Measurements from ENCODE around the gene ACTR2.

ACTR2 gene

GRCh38 chr2:65292106-65292400 is 64.4 kb downstream of the ACTR2 start:
- Histone ChIP-seq H3K27me3 (ENCODE audit: control insufficient read depth in 3 of 3, insufficient read depth in 3 of 3, low read depth in 1 of 3, low read length in 3 of 3) (no peaks in the 10 kb centered on the region), H4K91ac (ENCODE audit: low read depth, low read length, poor library complexity) (no peak overlapping the region), H3K4me3 (ENCODE audit: low read length in 2 of 2) (no peak overlapping the region), H3K27ac (replicated peaks; ENCODE audit: low read length) (no peak overlapping the region), H3K4ac (ENCODE audit: low read length) (no peak overlapping the region), H3K36me3 (replicated peaks in 1 of 2; ENCODE audit: control insufficient read depth in 2 of 2, insufficient read depth in 2 of 2, low read length in 2 of 2) (no peaks in the 10 kb centered on the region), H2BK12ac (ENCODE audit: low read length) (no peak overlapping the region), H2BK120ac (ENCODE audit: low read depth, low read length) (no peak overlapping the region), H3K18ac (ENCODE audit: low read length) (no peak overlapping the region), H2BK5ac (ENCODE audit: low read length) (no peak overlapping the region), H3K4me2 (ENCODE audit: insufficient read depth, low read length, poor library complexity, severe bottlenecking) (no peak overlapping the region), H3K9me3 (replicated peaks in 1 of 2; ENCODE audit: control insufficient read depth in 2 of 2, insufficient read depth in 1 of 2, low read depth in 1 of 2, low read length in 2 of 2) (no peaks in the 10 kb centered on the region), H3K14ac (ENCODE audit: low read length) (no peak overlapping the region), H2BK15ac (ENCODE audit: low read length) (no peak overlapping the region), H3K23ac (ENCODE audit: low read depth, low read length, poor library complexity) (peak overlapping the region; percentile 70), H2AK5ac (ENCODE audit: low read depth, low read length) (peak overlapping the region; percentile 83), H3K79me1 (ENCODE audit: low read depth, low read length) (no peaks in the 10 kb centered on the region), H3K9ac (ENCODE audit: low read depth, low read length, poor library complexity) (no peak overlapping the region), H4K8ac (ENCODE audit: low read depth, low read length) (no peak overlapping the region), H2AFZ (ENCODE audit: low read length) (no peak overlapping the region), H3K4me1 (ENCODE audit: control insufficient read depth in 2 of 2, insufficient read depth in 1 of 2, low read depth in 1 of 2, low read length in 2 of 2) (peaks cover 15 to 25% of the 10 kb centered on the region in 2 donors)
- no peak for DNase-seq (ENCODE audit: low spot score)
- no CpG with 5 or more reads among the region's 3 CpGs for WGBS, 2 donors (ENCODE audit: extremely low coverage in 2 of 2, insufficient read length in 2 of 2, insufficient replicate concordance in 1 of 2)

- peaks cover 15 to 25% of the 10 kb centered on the region in 2 donors for H3K4me1 ChIP-seq (ENCODE audit: control insufficient read depth in 2 of 2, insufficient read depth in 1 of 2, low read depth in 1 of 2, low read length in 2 of 2)
- H4K8ac ChIP-seq (ENCODE audit: low read depth, low read length): no peak overlapping the region
- H3K18ac ChIP-seq (ENCODE audit: low read length): peak overlapping the region; percentile 63
- H3K27ac ChIP-seq (replicated peaks; ENCODE audit: low read length): no peak overlapping the region
- H2BK12ac ChIP-seq (ENCODE audit: low read length): peak overlapping the region; percentile 68
- H3K36me3 ChIP-seq (replicated peaks in 1 of 2; ENCODE audit: control insufficient read depth in 2 of 2, insufficient read depth in 2 of 2, low read length in 2 of 2): no peaks in the 10 kb centered on the region
- no peak overlapping the region for H2BK5ac ChIP-seq (ENCODE audit: low read length)
- no peak overlapping the region for H3K4me2 ChIP-seq (ENCODE audit: insufficient read depth, low read length, poor library complexity, severe bottlenecking)
- H3K79me1 ChIP-seq (ENCODE audit: low read depth, low read length): no peaks in the 10 kb centered on the region
- peak overlapping the region; percentile 70 for H3K23ac ChIP-seq (ENCODE audit: low read depth, low read length, poor library complexity)
- H2AFZ ChIP-seq (ENCODE audit: low read length): no peak overlapping the region
- H3K14ac ChIP-seq (ENCODE audit: low read length): no peak overlapping the region
- no peaks in the 10 kb centered on the region for H3K9me3 ChIP-seq (replicated peaks in 1 of 2; ENCODE audit: control insufficient read depth in 2 of 2, insufficient read depth in 1 of 2, low read depth in 1 of 2, low read length in 2 of 2)
- H2BK15ac ChIP-seq (ENCODE audit: low read length): no peak overlapping the region
- H2AK5ac ChIP-seq (ENCODE audit: low read depth, low read length): peak overlapping the region; percentile 83
- DNase-seq (ENCODE audit: low spot score): no peak
- H3K27me3 ChIP-seq (ENCODE audit: control insufficient read depth in 3 of 3, insufficient read depth in 3 of 3, low read depth in 1 of 3, low read length in 3 of 3): no peaks in the 10 kb centered on the region
- no peak overlapping the region for H3K9ac ChIP-seq (ENCODE audit: low read depth, low read length, poor library complexity)
- no peak overlapping the region for H3K4me3 ChIP-seq (ENCODE audit: low read length in 2 of 2)
- H4K91ac ChIP-seq (ENCODE audit: low read depth, low read length, poor library complexity): no peak overlapping the region
- no peak overlapping the region for H3K4ac ChIP-seq (ENCODE audit: low read length)
- no CpG with 5 or more reads among the region's 21 CpGs for WGBS, 2 donors (ENCODE audit: extremely low coverage in 2 of 2, insufficient read length in 2 of 2, insufficient replicate concordance in 1 of 2)
- H2BK120ac ChIP-seq (ENCODE audit: low read depth, low read length): no peak overlapping the region
These were observed 64.9 kb downstream of the ACTR2 start for GRCh38 chr2:65292461-65293011.

- Histone ChIP-seq H3K23ac (ENCODE audit: low read depth, low read length, poor library complexity) (no peak overlapping the region), H2BK15ac (ENCODE audit: low read length) (peak overlapping the region; percentile 3), H4K8ac (ENCODE audit: low read depth, low read length) (no peak overlapping the region), H3K9ac (ENCODE audit: low read depth, low read length, poor library complexity) (no peak overlapping the region), H2AK5ac (ENCODE audit: low read depth, low read length) (no peak overlapping the region), H3K36me3 (replicated peaks in 1 of 2; ENCODE audit: control insufficient read depth in 2 of 2, insufficient read depth in 2 of 2, low read length in 2 of 2) (no peaks in the 10 kb centered on the region), H3K9me3 (replicated peaks in 1 of 2; ENCODE audit: control insufficient read depth in 2 of 2, insufficient read depth in 1 of 2, low read depth in 1 of 2, low read length in 2 of 2) (no peaks in the 10 kb centered on the region), H2BK120ac (ENCODE audit: low read depth, low read length) (no peak overlapping the region), H2BK5ac (ENCODE audit: low read length) (no peak overlapping the region), H3K79me1 (ENCODE audit: low read depth, low read length) (no peaks in the 10 kb centered on the region), H3K18ac (ENCODE audit: low read length) (peak overlapping the region; percentile 5), H3K4ac (ENCODE audit: low read length) (no peak overlapping the region), H3K27ac (replicated peaks; ENCODE audit: low read length) (no peak overlapping the region), H2AFZ (ENCODE audit: low read length) (peak overlapping the region; percentile 58), H3K4me3 (ENCODE audit: low read length in 2 of 2) (no peak overlapping the region), H4K91ac (ENCODE audit: low read depth, low read length, poor library complexity) (no peak overlapping the region), H3K4me2 (ENCODE audit: insufficient read depth, low read length, poor library complexity, severe bottlenecking) (no peak overlapping the region), H3K4me1 (ENCODE audit: control insufficient read depth in 2 of 2, insufficient read depth in 1 of 2, low read depth in 1 of 2, low read length in 2 of 2) (peaks cover 15 to 25% of the 10 kb centered on the region in 2 donors), H3K27me3 (ENCODE audit: control insufficient read depth in 3 of 3, insufficient read depth in 3 of 3, low read depth in 1 of 3, low read length in 3 of 3) (no peaks in the 10 kb centered on the region), H2BK12ac (ENCODE audit: low read length) (no peak overlapping the region), H3K14ac (ENCODE audit: low read length) (no peak overlapping the region)
- no CpG with 5 or more reads among the region's 5 CpGs for WGBS, 2 donors (ENCODE audit: extremely low coverage in 2 of 2, insufficient read length in 2 of 2, insufficient replicate concordance in 1 of 2)
- no peak for DNase-seq (ENCODE audit: low spot score)
These were observed 65.7 kb downstream of the ACTR2 start for GRCh38 chr2:65293376-65293775.

GRCh38 chr2:65294136-65294535 is 66.5 kb downstream of the ACTR2 start:
- Histone ChIP-seq H3K79me1 (ENCODE audit: low read depth, low read length) (no peaks in the 10 kb centered on the region), H2AFZ (ENCODE audit: low read length) (no peak overlapping the region), H3K4me2 (ENCODE audit: insufficient read depth, low read length, poor library complexity, severe bottlenecking) (no peak overlapping the region), H3K27ac (replicated peaks; ENCODE audit: low read length) (no peak overlapping the region), H3K4me3 (ENCODE audit: low read length in 2 of 2) (no peak overlapping the region), H3K4me1 (ENCODE audit: control insufficient read depth in 2 of 2, insufficient read depth in 1 of 2, low read depth in 1 of 2, low read length in 2 of 2) (peaks cover 15 to 25% of the 10 kb centered on the region in 2 donors), H2AK5ac (ENCODE audit: low read depth, low read length) (no peak overlapping the region), H3K27me3 (ENCODE audit: control insufficient read depth in 3 of 3, insufficient read depth in 3 of 3, low read depth in 1 of 3, low read length in 3 of 3) (no peaks in the 10 kb centered on the region), H3K4ac (ENCODE audit: low read length) (no peak overlapping the region), H4K8ac (ENCODE audit: low read depth, low read length) (no peak overlapping the region), H3K23ac (ENCODE audit: low read depth, low read length, poor library complexity) (no peak overlapping the region), H4K91ac (ENCODE audit: low read depth, low read length, poor library complexity) (no peak overlapping the region), H2BK120ac (ENCODE audit: low read depth, low read length) (no peak overlapping the region), H3K18ac (ENCODE audit: low read length) (peak overlapping the region; percentile 62), H3K36me3 (replicated peaks in 1 of 2; ENCODE audit: control insufficient read depth in 2 of 2, insufficient read depth in 2 of 2, low read length in 2 of 2) (no peaks in the 10 kb centered on the region), H3K9me3 (replicated peaks in 1 of 2; ENCODE audit: control insufficient read depth in 2 of 2, insufficient read depth in 1 of 2, low read depth in 1 of 2, low read length in 2 of 2) (no peaks in the 10 kb centered on the region), H2BK5ac (ENCODE audit: low read length) (no peak overlapping the region), H3K14ac (ENCODE audit: low read length) (no peak overlapping the region), H3K9ac (ENCODE audit: low read depth, low read length, poor library complexity) (no peak overlapping the region), H2BK15ac (ENCODE audit: low read length) (no peak overlapping the region), H2BK12ac (ENCODE audit: low read length) (no peak overlapping the region)
- WGBS, 2 donors (ENCODE audit: extremely low coverage in 2 of 2, insufficient read length in 2 of 2, insufficient replicate concordance in 1 of 2): no CpG with 5 or more reads among the region's 6 CpGs
- no peak for DNase-seq (ENCODE audit: low spot score)
